K562 (cell line): ENCODE results near the gene PTPN11. TPM values are rescaled to one million over a fixed set of nuclear protein-coding genes. Genes with fewer than 3 reads are reported as not detected.

Experiments used
- DMBX1 ChIP-seq: fragments of 250-450 bp; sonication (Bioruptor Pico); IDR thresholded peaks from 2 replicates; pipeline ENCODE4 v1.8.0; 2022; ENCODE audit warnings: inconsistent platforms, mild to moderate bottlenecking, moderate library complexity, borderline replicate concordance
- HNRNPL ChIP-seq: fragments of 200-400 bp; formaldehyde crosslinking; IDR thresholded peaks from 2 replicates; pipeline ENCODE4 v1.6.1; 2017; ENCODE audit warnings: low read depth, mild to moderate bottlenecking, low read length
- MTA1 ChIP-seq: fragments of 450-650 bp; IDR thresholded peaks from 2 replicates; pipeline ENCODE4 v1.6.1; 2017; ENCODE audit warnings: borderline replicate concordance
- PHF20 ChIP-seq: fragments of 450-650 bp; IDR thresholded peaks from 2 replicates; pipeline ENCODE4 v1.6.1; 2018; ENCODE audit not compliant: partially characterized antibody
- SMAD4 ChIP-seq: fragments of 250-450 bp; sonication (Bioruptor Pico); conservative IDR thresholded peaks from 2 replicates; pipeline ENCODE4 v1.8.0; 2021; ENCODE audit warnings: inconsistent platforms, mild to moderate bottlenecking, moderate library complexity
- SRSF3 ChIP-seq: fragments of 200-400 bp; formaldehyde crosslinking; IDR thresholded peaks from 2 replicates; pipeline ENCODE4 v1.6.1; 2016; ENCODE audit warnings: mild to moderate bottlenecking, low read length, moderate library complexity; ENCODE audit not compliant: insufficient read depth
- TARDBP ChIP-seq: fragments of 450-650 bp; IDR thresholded peaks from 2 replicates; pipeline ENCODE4 v1.6.1; 2016
- ZNF217 ChIP-seq: sonication (generic); formaldehyde crosslinking; IDR thresholded peaks from 2 replicates; pipeline ENCODE4 v1.8.0; 2022; ENCODE audit warnings: mild to moderate bottlenecking, missing genetic modification reagents
- ZNF444 ChIP-seq: fragments of 250-450 bp; sonication (Bioruptor Pico); IDR thresholded peaks from 2 replicates; pipeline ENCODE4 v1.4.0; 2020; ENCODE audit warnings: mild to moderate bottlenecking, moderate library complexity
- ZNF589 ChIP-seq: fragments of 200-800 bp; sonication (Bioruptor generic); IDR thresholded peaks from 2 replicates; pipeline ENCODE4 v1.6.1; 2016; ENCODE audit warnings: low read depth, missing genetic modification characterization, missing compliant biosample characterization
- polyA plus RNA-seq, 8 experiments: library from polyadenylated mRNA; depleted of rRNA in 4 of 8; stranded (reverse) in 5 of 8; unstranded in 3 of 8; fragments of >200 nt; fragmentation: Nextera tagmentation in 2 of 8; fragmentation: Illumina TruSeq in 1 of 8; extraction: Ambion mirVana in 2 of 8; extraction: Trizol in 1 of 8; gene quantifications; 2 replicates each; pipeline versions ENCODE4 v1.2.1 to v1.2.3, GENCODE V29; 2011 to 2014; ENCODE audit warnings: inconsistent platforms in 1 of 8, missing spikeins in 1 of 8
- total RNA-seq, 7 experiments: library from RNA; depleted of rRNA in 6 of 7; stranded (reverse); fragments of >200 nt in 6 of 7; fragmentation: Illumina TruSeq in 2 of 7; extraction: Trizol in 2 of 7; gene quantifications; 2 replicates each; pipeline versions ENCODE4 v1.2.1 to v1.2.3, GENCODE V29; 2011 to 2021; ENCODE audit warnings: low replicate concordance in 1 of 7
- TF ChIP-seq, protein P1 (sequence below): IDR thresholded peaks from 2 replicates; pipeline ENCODE4 v1.6.1; 2011; ENCODE audit warnings: borderline replicate concordance, low read depth, mild to moderate bottlenecking, moderate library complexity, low read length; ENCODE audit not compliant: insufficient read depth, poor library complexity, severe bottlenecking
- TF ChIP-seq, protein P2 (sequence below): fragments of 250-450 bp; sonication (Bioruptor Pico); IDR thresholded peaks from 2 replicates; pipeline ENCODE4 v1.4.0; 2020
- TF ChIP-seq, protein P3 (sequence below), 2 experiments: IDR thresholded peaks in 1 of 2; conservative IDR thresholded peaks in 1 of 2; 2 replicates each; pipeline ENCODE4 v1.6.1; 2016; ENCODE audit warnings: low read depth in 2 of 2, mild to moderate bottlenecking in 1 of 2, missing compliant biosample characterization in 1 of 2, missing genetic modification characterization in 1 of 2, moderate library complexity in 1 of 2
- TF ChIP-seq, protein P4 (sequence below): fragments of 450-650 bp; IDR thresholded peaks from 2 replicates; pipeline ENCODE4 v1.6.1; 2016; ENCODE audit warnings: low read depth

The PTPN11 gene
- total and polyA plus RNA-seq, 9 of the 15 experiments (the other 6 are each of a cell fraction or from before 2014, with no cell fraction given): 22.5 to 126 (median 79.7) TPM

DNA sequence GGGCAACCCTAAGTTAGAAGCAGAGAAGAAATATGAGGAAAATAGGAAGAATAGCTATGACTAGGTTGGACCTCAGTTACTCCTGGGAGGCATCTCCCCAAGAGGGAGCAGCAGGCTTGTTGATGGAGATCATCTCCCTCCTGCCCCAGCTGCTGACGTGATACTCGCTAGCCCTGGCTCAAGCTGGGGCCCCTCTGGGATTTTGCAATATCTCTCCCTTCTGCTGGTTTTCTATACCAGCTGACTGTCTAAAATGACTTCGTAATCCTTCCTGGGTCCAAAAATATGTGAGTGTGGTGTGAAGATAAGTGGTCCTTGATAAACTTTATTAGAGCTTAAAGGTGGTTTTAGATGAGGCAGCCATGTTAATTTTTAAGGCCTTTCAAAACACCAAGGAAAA lies 32.0 kb upstream of the PTPN11 start (continued):
- TF ChIP-seq, protein P1, sequence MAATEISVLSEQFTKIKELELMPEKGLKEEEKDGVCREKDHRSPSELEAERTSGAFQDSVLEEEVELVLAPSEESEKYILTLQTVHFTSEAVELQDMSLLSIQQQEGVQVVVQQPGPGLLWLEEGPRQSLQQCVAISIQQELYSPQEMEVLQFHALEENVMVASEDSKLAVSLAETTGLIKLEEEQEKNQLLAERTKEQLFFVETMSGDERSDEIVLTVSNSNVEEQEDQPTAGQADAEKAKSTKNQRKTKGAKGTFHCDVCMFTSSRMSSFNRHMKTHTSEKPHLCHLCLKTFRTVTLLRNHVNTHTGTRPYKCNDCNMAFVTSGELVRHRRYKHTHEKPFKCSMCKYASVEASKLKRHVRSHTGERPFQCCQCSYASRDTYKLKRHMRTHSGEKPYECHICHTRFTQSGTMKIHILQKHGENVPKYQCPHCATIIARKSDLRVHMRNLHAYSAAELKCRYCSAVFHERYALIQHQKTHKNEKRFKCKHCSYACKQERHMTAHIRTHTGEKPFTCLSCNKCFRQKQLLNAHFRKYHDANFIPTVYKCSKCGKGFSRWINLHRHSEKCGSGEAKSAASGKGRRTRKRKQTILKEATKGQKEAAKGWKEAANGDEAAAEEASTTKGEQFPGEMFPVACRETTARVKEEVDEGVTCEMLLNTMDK: peak; percentile 2
- TF ChIP-seq SRSF3: no peak
- TF ChIP-seq HNRNPL: no peak
- no peak for TF ChIP-seq DMBX1
- TF ChIP-seq, protein P2, sequence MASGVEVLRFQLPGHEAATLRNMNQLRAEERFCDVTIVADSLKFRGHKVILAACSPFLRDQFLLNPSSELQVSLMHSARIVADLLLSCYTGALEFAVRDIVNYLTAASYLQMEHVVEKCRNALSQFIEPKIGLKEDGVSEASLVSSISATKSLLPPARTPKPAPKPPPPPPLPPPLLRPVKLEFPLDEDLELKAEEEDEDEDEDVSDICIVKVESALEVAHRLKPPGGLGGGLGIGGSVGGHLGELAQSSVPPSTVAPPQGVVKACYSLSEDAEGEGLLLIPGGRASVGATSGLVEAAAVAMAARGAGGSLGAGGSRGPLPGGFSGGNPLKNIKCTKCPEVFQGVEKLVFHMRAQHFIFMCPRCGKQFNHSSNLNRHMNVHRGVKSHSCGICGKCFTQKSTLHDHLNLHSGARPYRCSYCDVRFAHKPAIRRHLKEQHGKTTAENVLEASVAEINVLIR (CRISPR knock-in tag): peak; percentile 25; the same call in 1 of the 2 replicates
- TF ChIP-seq PHF20: no peak
- TF ChIP-seq SMAD4 (CRISPR knock-in tag): no peak
- no peak for TF ChIP-seq ZNF589 (CRISPR knock-in tag)
- TF ChIP-seq ZNF444 (CRISPR knock-in tag): no peak
- no peak for TF ChIP-seq TARDBP
- TF ChIP-seq, protein P3, sequence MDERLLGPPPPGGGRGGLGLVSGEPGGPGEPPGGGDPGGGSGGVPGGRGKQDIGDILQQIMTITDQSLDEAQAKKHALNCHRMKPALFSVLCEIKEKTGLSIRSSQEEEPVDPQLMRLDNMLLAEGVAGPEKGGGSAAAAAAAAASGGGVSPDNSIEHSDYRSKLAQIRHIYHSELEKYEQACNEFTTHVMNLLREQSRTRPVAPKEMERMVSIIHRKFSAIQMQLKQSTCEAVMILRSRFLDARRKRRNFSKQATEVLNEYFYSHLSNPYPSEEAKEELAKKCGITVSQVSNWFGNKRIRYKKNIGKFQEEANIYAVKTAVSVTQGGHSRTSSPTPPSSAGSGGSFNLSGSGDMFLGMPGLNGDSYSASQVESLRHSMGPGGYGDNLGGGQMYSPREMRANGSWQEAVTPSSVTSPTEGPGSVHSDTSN (CRISPR knock-in tag; IDR thresholded peaks at IDR 0.05; ENCODE audit: low read depth): no peak
- TF ChIP-seq, protein P3 (tag; conservative IDR thresholded peaks at IDR 0.05; ENCODE audit: low read depth): no peak
- TF ChIP-seq, protein P4, sequence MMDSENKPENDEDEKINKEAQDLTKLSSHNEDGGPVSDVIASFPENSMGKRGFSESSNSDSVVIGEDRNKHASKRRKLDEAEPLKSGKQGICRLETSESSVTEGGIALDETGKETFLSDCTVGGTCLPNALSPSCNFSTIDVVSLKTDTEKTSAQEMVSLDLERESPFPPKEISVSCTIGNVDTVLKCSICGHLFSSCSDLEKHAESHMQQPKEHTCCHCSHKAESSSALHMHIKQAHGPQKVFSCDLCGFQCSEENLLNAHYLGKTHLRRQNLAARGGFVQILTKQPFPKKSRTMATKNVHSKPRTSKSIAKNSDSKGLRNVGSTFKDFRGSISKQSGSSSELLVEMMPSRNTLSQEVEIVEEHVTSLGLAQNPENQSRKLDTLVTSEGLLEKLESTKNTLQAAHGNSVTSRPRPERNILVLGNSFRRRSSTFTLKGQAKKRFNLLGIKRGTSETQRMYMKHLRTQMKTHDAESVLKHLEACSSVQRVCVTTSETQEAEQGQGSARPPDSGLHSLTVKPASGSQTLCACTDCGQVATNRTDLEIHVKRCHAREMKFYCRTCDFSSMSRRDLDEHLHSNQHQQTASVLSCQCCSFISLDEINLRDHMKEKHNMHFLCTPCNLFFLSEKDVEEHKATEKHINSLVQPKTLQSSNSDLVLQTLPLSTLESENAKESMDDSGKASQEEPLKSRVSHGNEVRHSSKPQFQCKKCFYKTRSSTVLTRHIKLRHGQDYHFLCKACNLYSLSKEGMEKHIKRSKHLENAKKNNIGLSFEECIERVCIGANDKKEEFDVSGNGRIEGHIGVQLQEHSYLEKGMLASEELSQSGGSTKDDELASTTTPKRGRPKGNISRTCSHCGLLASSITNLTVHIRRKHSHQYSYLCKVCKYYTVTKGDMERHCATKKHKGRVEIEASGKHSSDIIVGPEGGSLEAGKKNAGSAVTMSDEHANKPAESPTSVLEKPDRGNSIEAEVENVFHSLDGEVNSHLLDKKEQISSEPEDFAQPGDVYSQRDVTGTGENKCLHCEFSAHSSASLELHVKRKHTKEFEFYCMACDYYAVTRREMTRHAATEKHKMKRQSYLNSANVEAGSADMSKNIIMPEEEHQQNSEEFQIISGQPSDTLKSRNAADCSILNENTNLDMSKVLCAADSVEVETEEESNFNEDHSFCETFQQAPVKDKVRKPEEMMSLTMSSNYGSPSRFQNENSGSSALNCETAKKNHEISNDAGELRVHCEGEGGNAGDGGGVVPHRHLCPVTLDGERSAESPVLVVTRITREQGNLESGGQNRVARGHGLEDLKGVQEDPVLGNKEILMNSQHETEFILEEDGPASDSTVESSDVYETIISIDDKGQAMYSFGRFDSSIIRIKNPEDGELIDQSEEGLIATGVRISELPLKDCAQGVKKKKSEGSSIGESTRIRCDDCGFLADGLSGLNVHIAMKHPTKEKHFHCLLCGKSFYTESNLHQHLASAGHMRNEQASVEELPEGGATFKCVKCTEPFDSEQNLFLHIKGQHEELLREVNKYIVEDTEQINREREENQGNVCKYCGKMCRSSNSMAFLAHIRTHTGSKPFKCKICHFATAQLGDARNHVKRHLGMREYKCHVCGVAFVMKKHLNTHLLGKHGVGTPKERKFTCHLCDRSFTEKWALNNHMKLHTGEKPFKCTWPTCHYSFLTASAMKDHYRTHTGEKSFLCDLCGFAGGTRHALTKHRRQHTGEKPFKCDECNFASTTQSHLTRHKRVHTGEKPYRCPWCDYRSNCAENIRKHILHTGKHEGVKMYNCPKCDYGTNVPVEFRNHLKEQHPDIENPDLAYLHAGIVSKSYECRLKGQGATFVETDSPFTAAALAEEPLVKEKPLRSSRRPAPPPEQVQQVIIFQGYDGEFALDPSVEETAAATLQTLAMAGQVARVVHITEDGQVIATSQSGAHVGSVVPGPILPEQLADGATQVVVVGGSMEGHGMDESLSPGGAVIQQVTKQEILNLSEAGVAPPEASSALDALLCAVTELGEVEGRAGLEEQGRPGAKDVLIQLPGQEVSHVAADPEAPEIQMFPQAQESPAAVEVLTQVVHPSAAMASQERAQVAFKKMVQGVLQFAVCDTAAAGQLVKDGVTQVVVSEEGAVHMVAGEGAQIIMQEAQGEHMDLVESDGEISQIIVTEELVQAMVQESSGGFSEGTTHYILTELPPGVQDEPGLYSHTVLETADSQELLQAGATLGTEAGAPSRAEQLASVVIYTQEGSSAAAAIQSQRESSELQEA: no peak
- no peak for TF ChIP-seq MTA1
- no peak for TF ChIP-seq ZNF217
